NCI-H2171 treated with DMSO at 0.1 percent for 48 hours (cell line): ENCODE results near the gene BLVRB.

Experiments used
- DNase-seq: peaks from one replicate; lab custom pipeline; 2025; lab: John Stamatoyannopoulos, UW

BLVRB gene

GRCh38 chr19:40403262-40403984, 62.1 kb downstream of the BLVRB start:
- DNase-seq: peak; percentile 56

GRCh38 chr19:40400559-40400958, 65.0 kb downstream of the BLVRB start:
- DNase-seq: no peak

GRCh38 chr19:40398417-40399131, 67.0 kb downstream of the BLVRB start:
- no peak for DNase-seq
